Activated CD4-positive, alpha-beta T cell treated with anti-CD3 and anti-CD28 coated beads for 24 hours (primary cell): ENCODE measurements around the gene OVCA2.

Experiments
- DNase-seq, 2 donors: peaks; one replicate each; pipeline ENCODE4 v3.0.0-alpha.2; 2020; ENCODE audit warnings: low read depth in 2 of 2

OVCA2 gene

DNA sequence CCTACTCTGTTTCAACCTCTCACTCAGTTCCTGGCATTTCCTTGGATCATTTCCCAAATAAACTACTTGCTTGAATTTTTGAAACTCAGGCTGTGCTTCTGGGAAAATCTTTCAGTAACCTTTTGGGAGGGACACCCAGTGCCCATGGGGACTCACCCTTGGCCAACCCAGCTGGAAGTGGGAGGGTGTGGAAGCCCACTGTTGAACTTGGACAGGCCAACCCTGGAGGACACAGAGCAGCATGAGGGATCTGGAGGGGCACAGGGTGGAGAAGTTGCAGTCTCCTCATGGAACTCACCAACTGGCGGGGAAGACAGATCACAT lies 27.9 kb upstream of the OVCA2 start:
- no peak for DNase-seq

DNA sequence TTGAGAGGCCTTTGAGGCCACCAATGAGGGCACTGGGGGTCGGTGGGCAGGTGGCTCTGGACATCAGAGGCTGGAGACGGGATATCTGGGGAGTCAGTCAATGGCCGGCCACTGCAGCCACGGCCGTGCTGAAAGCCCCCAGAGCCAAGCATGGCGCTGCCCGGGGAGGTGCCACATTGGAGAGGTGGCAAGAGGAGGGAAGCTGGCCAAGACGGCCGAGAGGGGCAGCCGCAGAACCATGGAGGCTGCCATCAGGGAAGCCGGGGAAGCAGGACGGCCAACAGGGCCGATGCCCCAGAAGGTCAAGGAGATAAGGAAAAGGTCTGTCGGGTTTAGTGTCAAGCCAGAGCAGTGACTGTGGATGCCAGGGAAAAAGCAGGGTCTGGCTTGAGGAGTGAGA lies 26.5 kb upstream of the OVCA2 start:
- DNase-seq = no peak

DNA sequence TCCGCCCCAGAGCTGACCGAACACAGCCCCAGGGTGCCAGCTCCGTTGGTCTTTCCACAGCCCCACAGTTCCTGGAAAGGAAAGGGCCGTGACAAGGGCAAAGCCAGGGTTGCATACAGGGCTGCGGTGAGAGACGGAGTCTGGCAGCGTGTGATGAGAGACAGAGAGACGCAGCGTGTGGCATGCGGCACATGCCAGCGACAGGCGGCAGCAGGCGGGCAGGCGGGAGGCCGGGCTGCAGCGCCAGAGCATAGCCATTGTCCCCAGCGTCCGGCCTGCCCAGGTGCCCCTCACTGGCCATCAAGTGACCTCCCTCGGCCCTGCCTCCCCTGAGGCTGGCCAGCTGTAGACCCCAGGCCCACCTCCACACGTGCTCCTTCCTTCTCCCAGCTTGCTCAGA lies 25.3 kb upstream of the OVCA2 start:
- DNase-seq = no peak

DNA sequence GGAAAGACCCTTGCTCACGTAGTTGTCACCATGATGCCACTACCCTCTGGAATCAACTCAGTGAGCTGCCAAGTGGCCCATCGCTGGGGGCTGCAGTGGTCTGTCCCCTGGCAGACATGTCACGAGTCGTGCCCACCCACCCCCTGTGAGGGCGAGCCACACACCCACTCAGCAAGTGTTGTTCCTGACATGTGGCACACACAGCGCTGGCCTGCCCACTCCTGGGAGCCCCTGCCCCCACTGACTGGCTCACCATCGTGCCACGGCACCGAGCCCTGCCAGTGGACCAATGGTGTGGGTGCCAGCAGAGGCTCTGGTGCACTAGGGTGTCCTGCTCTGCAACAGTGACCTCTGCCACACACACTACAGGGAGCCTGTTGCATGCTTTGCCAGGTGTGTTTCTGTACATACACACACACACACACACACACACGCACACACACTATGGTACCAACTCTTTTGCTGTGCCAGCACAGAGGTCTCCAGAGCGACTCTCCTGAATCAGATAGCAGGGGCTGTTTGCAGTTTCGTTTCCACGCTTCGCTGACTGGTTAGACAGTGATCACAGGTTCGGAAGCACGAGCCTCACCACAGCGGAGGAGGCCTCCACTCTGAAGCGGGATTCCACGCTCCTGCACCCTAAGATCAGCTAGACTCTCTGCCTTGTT lies 24.4 kb upstream of the OVCA2 start:
- DNase-seq = no peak

DNA sequence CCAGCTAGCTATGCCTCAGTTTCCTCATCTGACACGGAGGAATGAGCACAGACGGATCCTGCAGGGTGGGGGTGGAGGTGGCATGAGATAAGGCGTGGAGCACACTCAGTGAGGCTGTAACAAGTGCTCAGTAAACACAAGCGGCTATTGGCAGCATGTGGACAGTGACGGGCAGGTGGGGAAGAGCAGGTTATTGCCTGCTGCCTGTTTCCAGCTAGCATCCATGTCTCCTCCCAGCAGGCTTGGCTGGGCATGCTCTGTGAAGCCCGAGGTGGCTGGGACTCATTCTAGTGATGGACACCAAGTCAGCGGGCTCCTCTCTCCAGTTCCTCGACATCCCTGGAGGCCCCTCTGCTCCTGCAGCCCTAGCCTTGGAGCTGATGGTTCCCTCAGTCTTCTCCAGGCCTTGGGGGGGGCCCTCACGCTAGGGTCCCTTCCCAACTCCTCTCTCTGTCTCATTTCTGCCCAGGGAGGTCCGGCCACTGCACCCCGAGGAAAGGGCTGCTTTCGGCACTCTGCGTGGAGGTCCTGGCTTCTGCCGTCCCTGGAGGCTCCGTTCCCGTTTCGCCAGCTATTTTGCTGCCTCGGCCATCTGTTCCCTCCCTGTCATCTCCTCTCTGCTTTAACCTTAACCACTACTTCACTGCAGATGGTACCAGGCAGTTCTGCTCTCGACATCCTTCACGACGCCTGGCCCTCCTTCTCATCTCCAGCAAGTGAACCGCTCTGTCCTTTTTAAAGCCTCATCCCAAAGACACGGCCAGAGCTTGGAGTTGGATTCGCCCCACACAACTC lies 22.9 kb upstream of the OVCA2 start:
- DNase-seq = no peak

DNA sequence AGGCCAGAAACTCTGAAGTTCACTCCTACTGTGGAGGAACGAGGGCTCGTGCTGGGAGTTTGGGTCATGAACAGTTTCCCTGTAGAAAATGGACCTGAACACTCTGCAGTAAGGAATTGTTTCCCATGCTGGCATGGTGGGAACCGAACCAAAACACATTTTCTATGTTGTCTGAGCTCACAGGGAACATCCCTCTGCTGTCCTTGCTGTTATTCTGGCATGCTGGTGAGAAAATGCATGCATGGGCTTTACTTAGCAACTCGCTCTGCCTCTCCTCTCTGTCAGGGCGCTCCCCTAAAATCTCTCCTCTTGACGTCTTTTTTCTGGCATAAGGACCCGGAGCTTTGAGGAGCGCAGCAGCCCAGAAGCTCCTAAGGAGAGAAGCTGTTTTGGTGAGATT lies 22.1 kb upstream of the OVCA2 start:
- DNase-seq = no peak

DNA sequence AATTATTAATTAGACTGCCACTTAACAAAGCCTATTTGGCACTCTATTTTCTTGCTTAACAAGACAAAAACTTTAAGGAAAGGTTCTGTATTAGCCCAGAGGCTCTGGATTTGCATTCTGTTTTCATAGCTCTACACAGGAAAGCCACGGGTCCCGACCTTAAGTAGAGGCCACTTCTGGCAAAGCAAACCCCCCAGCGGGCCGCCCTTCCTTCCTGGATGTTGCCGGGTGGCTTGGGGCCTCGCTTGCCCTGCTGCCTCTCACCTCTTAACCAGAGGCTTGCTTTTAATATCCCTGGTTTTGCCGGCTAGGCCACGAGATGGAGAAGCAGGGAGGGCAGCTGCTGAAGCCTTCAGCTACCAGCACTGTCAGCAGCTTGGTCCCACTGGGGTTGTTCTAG lies 21.1 kb upstream of the OVCA2 start:
- DNase-seq = no peak

DNA sequence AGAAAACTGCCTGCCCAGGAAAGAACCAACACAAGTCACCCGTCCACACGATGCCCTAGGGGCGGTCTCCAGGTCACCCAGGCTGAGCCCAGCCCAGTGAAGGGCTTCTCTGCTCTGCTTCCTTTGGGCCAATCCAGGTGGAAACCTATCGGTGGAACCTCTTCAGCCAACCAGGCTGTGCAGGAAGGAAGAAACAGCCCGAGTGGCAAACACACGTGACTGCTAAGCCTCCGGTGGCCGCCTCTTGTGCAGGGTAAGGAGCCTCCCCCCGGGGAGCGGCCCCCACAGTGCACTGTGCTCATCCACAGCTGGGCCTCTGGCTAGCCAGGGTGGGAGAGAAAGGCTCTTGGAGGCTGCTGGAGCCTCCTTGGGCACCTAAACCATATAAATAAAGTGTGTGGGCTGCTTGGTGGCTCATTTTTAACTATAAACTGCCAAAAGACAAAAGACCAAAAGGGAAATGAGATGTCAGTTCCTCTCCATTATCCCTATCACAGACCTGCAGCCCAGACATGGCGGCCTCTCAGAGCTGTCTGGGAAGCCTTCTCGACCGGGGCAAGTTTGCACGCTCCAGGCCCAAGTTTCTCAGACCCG lies 19.1 kb upstream of the OVCA2 start:
- no peak for DNase-seq

DNA sequence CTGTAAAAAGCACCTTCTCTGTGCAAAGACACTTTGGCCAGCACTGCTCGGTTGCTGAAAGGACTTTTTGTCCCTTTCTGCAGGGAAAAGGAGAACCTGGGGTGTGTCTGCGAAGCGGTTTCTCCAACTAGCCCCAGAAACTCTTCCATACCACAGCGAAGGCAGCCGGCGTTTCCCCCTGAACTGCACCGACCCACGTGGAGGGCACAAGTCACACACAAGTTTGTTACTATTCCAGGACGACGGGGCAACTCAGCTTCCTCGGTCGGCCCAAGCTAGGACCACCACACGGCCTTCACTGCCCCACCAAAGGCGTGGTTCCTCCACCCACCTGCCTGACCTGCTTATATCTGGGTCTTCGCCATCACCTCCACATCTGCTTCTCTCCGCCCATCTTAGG lies 18.6 kb upstream of the OVCA2 start:
- no peak for DNase-seq

DNA sequence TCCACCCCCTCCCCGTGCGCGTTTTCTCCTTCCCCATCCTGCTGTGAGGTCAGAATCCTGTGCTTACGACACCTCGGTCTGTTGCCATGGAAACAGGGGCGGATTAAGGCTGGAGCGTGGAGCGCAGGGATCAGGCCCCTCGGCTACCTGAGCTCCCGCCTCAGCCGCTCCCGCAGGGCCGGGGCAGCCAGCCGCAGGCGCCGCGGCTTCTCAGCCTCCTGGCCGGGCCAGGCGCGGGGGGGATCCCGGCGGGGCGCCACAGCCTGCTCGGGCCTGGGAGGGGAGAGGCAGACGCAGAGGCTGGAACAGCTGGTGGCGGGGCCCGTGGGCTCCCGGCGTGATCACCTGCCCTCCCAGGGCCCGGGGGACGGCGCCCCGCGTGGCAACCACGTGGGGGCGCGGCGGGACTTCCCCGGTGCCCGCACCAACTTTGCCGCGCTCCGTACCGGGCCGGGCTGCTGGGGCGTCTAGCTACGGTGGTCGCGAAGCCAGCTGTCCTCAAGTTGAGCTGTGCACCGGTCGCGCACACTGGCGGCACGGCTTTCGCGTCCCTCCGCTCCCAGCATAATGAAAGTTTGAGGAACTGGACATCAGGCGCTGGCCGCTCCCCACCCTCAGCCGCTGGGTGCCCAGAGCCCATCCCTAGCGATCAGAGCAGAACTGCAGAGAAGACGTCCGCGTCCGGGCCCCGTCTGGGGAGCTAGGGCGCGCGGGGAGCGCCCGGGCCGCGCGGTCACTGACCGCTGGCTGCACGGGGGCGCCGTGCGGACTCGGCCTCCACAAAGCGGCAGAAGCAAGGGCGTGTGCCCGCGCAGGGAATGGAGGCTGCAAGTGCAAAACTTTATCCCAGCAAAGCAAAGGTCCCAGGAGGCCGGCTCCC lies 17.9 kb upstream of the OVCA2 start:
- no peak for DNase-seq

DNA sequence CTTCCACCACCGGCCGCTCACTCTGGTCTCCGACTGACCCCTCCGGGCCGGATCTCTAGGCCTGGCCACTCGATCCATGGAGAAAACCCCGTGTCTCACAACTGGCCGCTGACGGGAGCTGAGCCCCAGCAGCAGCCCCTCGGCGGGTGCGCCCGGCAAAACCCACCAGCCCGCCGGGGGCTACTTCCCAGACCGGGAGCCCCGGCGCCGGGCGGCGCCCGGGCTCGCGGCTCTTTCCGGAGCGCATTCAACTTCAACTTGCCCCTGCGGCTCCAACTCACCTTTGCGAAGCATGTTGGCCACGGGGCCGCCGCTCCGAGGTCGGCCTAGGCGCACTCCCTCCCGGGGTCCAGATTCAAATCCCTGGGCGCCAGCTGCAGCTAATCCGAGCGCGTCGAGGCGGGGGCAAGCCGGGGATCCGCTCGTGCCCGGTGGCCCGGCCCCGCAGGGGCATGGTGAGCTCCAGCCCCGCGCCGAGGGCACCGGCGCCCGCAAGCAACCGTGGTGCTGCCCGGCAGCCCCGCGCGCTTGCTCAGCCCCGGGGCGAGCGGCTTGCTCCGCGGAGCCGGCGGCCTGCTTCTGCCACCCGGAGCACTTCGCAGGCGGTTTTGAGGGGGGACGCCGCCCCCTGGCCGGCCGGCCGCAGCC lies 17.1 kb upstream of the OVCA2 start:
- DNase-seq = no peak

DNA sequence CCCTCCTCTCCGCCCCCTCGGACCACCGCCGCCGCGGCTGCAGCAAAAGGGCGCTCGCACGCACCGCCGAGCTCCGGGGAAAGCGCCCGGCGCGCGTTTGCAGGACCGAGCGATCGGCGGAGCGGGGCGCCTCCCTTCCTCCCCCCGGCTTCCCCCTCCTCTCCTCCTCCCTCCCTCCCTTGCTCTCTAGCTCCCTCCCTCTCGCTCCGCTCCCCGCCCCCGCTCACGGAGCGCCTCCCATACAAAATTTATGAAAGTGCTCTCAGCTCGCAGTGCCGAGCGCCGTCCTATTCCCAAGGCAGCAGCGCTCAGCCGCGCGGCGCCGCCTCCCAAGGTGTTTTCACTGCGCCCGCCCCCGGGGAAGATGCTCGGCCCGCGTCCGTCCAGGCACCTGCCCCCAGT lies 16.6 kb upstream of the OVCA2 start, which contains the start of gene RTN4RL1:
Gene RTN4RL1 (minus strand): TSS at position 115 of the 402 bp plus-strand sequence. CDS start 469 bp downstream, outside the sequence.
- peak; percentile 43 to 56 for DNase-seq

DNA sequence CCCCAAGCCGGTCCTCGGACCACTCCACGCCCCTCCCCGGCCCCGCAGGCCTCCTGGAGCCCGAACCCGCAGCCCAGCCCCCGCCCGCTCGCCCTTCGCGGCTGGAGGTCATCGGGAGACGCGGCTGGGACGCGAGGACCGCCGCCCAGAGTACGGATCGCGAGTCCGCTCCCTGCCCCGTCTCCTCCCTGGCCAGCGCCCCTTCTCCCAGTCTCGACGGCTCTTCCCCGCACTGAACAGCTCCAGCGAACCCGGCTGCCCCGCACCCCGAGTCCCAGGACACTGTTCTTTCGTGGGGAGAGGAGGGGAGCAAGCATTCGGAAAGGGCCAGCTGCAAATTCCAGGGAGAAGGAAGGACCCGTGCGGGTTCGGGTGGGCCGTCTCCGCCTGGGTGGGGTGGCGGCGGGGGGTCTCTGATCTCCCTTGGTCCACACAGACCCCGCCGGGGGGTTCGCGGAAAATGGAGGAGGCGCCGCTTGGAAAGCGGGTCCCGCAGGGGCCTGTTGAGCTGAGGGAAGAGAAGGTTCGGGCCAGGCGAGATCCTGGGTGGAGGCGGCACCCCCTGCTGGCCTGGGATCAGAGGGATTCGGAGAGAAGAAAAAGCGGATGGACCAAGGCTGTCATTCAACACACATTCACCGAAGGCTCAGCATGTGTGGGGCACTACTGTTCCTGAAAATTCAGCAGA lies 16.1 kb upstream of the OVCA2 start:
- DNase-seq = no peak

DNA sequence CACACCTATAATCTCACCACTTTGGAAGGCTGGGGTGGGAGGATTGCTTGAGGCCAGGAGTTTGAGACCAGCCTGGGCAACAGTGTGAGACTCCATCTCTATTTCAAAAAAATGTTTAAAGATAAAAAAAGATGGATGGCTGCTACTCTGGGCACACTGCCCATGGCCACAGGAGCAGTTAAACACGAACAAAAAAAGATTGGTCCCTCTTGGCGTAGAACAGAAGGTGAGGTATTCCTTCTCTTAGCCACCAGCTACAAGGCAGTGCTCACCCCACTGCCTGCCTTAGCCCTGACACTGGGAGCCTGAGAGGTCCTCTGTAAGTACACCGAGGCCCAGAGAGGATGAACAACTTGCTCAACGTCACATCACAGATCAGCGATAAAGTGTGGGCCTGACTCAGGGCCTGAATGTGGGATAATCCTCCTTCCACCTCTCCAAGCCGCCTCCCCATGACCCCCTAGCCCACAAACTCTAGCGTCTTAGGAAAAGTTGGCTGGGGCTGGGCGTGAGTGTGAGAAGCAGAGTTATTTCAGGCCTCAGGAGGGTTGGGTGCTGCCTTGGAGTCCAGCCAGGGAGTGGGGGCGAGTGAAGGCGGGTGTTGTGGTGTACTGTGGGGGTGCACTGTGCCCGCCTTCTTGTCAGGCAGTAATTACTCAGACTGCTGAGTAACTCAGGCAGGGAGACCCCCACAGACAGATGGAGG lies 14.1 kb upstream of the OVCA2 start:
- no peak for DNase-seq

DNA sequence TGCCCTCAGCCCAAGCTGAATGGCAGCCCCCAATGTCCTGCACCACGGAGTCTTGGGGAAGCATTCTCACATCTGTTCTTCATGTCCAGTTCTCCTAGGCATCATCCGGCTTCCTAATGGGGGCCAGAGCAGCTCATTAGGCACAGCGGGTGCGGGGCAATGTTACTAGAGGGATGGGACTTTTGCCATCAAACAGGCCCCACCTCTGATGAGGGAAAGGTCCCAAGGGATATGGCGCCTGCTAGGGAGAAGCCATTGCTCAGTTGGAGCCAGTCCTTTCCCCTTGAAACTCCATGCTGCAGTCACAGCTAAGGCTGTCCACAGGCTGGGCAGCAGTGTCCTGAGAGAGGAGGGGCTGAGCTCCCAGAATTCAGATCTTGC lies 13.6 kb upstream of the OVCA2 start:
- no peak for DNase-seq

DNA sequence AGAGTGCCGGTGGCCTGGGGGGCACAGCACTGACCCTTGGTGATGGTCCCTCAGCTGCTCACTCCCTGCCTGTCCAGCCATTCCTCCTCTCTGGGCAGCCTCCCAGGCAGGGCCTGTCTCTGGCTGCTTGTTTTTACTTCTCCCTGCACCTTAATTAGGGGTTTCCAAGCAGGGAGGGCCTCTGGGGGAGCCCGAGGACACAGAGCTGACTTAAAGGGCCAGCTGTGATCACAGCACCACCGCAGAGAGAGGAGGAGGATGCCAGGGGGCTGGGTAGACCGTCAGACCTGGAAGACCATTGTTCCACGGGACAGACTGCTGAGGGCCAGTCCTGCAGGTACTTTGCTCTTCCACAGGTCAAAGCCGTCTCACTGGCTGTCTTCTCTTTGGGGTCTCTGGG lies 13.1 kb upstream of the OVCA2 start:
- DNase-seq = no peak

DNA sequence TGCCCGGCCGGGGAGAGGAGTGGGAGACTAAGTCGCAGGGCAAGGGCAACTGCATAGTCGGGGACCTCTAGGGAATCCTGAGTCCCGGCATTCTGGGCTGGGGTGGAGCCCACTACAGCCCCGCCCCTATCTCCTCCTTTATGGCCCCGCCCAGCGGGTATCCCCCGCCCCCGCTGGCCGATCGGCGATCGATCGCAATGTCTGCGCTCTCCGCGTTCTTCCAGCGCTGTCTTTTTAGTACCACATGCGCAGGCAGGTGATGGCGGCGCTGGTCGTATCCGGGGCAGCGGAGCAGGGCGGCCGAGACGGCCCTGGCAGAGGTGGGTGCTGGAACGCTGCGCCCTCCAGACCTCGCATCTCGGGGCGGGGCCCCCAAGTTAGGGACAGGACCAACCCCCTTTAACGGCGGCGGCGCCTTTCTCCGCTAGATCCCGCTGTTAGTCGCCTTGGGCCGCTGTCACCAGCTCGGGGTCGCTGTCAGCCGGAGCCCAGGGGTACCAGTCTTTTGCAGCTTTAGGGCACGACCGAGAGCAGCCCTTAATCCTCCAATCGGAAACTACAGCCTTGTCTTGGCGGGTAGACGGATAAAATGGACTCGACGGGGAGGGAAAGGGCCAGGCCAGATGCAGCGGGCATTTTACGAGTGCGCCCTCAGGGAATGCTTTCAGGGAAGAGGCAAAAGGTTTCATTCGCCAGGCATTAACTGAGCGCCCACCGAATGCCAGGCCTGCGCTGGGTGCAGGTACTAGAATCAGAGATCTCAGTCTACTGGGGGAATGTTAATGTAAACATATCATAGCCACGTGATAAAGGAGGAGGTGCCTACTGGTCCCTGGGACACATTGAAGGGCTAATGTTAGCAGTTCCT lies 11.7 kb upstream of the OVCA2 start, which contains the start of gene DPH1:
Gene DPH1 (plus strand): TSS at position 243 of the 868 bp plus-strand sequence. CDS start 17 bp downstream, at position 260.
- DNase-seq = peak; percentile 80 to 82

DNA sequence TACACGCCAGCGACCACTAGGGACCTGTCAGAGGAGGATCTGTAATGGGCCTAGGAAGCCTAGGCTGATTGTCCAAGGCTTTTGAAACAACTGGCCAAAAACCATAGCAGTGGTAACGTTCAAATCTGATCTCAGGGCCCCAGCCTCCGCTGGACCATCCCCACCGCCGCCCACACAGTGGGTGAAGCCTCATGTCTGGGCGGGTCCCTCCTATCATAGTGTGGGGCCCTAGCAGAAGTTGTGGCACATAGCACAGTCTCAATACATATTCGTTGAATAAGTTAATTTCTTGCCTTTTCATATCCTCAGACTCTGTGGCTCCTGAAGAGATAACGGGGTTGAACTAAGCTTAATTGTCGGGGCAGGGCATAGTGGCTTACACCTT lies 11.1 kb upstream of the OVCA2 start:
- DNase-seq = no peak

DNA sequence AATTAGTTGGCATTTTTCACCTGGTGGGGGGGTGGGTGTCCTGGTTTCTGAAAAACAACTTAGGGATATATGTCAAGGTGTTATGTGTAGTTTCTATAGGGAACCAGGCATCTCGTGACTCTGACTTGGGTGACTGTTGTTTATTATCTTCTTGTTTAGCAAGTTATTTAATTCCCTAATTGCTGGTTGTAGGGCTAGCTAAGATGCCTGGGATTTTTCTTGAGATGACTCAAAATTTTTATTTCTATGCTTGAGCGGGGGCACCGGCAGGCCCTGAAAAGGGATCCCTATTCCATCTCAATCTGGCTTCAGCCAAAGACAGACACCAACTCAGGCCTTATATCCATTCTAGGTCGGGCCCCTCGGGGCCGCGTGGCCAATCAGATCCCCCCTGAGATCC lies 8.7 kb upstream of the OVCA2 start:
- DNase-seq = no peak
